ENCODE data around the gene EPB41.

EPB41 gene

DNA sequence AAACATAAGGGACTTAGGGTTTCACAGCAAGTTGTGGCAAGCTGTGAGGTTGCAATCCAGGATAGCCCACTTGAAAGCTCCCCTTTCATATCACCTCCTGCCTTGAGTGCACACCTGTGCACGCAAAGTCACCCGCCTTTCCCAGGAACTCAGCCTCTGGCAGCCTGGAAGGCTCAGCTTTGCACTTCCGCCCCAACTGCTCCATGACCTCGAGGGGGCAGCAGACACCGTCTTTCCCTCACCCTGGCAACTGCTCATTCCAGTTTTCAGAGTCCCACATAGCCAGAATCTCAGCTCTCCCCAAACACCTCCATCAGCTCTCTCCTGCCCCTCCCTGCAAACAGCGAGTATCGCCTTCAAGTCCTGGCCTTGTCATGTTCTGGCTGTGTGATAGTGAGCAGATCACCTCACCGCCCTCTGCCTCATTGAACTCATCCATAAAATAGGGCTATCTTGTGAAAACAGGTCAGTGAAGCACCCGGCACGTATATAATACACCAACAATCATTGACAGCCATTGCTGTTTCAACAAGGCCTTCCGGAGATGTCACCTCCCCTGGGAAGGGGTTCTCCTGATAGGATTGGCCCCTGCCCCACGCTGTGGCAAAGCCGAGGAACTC, 32.2 kb upstream of the EPB41 start (continued):
- TF ChIP-seq ZNF140 (tag by site-specific recombination; IDR thresholded peaks at IDR 0.05) (no peak), ZNF341 (tag by site-specific recombination; IDR thresholded peaks at IDR 0.05; ENCODE audit: low read depth) (peak; percentile 91), MYNN (tag by site-specific recombination; IDR thresholded peaks at IDR 0.05; ENCODE audit: borderline replicate concordance) (no peak), ZNF221 (tag by site-specific recombination; IDR thresholded peaks at IDR 0.05; ENCODE audit: borderline replicate concordance) (no peak), ZNF214 (tag by site-specific recombination; IDR thresholded peaks at IDR 0.05; ENCODE audit: borderline replicate concordance) (no peak), ZNF600 (tag by site-specific recombination; IDR thresholded peaks at IDR 0.05) (peak; percentile 93), ZNF133 (tag by site-specific recombination; IDR thresholded peaks at IDR 0.05) (no peak), ZNF274 (IDR thresholded peaks at IDR 0.05; ENCODE audit: low read length) (no peak), ZNF274 (tag by site-specific recombination; IDR thresholded peaks at IDR 0.05; ENCODE audit: borderline replicate concordance) (no peak), ZNF223 (tag by site-specific recombination; IDR thresholded peaks at IDR 0.05) (no peak), ZNF561 (tag by site-specific recombination; IDR thresholded peaks at IDR 0.05; ENCODE audit: borderline replicate concordance) (no peak), ZNF324 (tag by site-specific recombination; IDR thresholded peaks at IDR 0.05) (peak; percentile 39; the same call in 1 of the 2 replicates), ZNF433 (tag by site-specific recombination; IDR thresholded peaks at IDR 0.05; ENCODE audit: low read depth) (no peak), ZNF529 (tag by site-specific recombination; IDR thresholded peaks at IDR 0.05; ENCODE audit: insufficient replicate concordance) (no peak), ZNF624 (tag by site-specific recombination; IDR thresholded peaks at IDR 0.05) (no peak), SP2 (tag by site-specific recombination; IDR thresholded peaks at IDR 0.05) (0 out of 2 replicates have a peak, but pooled peaks have one; percentile 4), KLF7 (tag by site-specific recombination; IDR thresholded peaks at IDR 0.05; ENCODE audit: borderline replicate concordance) (peak; percentile 28; the same call in 1 of the 2 replicates), ZNF157 (tag by site-specific recombination; IDR thresholded peaks at IDR 0.05) (no peak), ZNF629 (tag by site-specific recombination; IDR thresholded peaks at IDR 0.05) (peak; percentile 60), BCL11A (tag by site-specific recombination; IDR thresholded peaks at IDR 0.05; ENCODE audit: low read depth) (no peak), ZNF146 (tag by site-specific recombination; IDR thresholded peaks at IDR 0.05) (no peak), KLF16 (tag by site-specific recombination; IDR thresholded peaks at IDR 0.05) (no peak), GLIS2 (tag by site-specific recombination; IDR thresholded peaks at IDR 0.05) (no peak), OVOL3 (tag by site-specific recombination; IDR thresholded peaks at IDR 0.05) (no peak)
- TF ChIP-seq, protein P1, sequence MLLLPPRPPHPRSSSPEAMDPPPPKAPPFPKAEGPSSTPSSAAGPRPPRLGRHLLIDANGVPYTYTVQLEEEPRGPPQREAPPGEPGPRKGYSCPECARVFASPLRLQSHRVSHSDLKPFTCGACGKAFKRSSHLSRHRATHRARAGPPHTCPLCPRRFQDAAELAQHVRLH (tag by site-specific recombination; IDR thresholded peaks at IDR 0.05) = no peak; the same call in 1 of the 2 replicates
- TF ChIP-seq, protein P2, sequence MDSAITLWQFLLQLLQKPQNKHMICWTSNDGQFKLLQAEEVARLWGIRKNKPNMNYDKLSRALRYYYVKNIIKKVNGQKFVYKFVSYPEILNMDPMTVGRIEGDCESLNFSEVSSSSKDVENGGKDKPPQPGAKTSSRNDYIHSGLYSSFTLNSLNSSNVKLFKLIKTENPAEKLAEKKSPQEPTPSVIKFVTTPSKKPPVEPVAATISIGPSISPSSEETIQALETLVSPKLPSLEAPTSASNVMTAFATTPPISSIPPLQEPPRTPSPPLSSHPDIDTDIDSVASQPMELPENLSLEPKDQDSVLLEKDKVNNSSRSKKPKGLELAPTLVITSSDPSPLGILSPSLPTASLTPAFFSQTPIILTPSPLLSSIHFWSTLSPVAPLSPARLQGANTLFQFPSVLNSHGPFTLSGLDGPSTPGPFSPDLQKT (IDR thresholded peaks at IDR 0.05; ENCODE audit: borderline replicate concordance, low read depth, low read length) = no peak
- TF ChIP-seq, protein P3, sequence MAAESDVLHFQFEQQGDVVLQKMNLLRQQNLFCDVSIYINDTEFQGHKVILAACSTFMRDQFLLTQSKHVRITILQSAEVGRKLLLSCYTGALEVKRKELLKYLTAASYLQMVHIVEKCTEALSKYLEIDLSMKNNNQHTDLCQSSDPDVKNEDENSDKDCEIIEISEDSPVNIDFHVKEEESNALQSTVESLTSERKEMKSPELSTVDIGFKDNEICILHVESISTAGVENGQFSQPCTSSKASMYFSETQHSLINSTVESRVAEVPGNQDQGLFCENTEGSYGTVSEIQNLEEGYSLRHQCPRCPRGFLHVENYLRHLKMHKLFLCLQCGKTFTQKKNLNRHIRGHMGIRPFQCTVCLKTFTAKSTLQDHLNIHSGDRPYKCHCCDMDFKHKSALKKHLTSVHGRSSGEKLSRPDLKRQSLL (tag by site-specific recombination; IDR thresholded peaks at IDR 0.05) = no peak
- TF ChIP-seq, protein P4, sequence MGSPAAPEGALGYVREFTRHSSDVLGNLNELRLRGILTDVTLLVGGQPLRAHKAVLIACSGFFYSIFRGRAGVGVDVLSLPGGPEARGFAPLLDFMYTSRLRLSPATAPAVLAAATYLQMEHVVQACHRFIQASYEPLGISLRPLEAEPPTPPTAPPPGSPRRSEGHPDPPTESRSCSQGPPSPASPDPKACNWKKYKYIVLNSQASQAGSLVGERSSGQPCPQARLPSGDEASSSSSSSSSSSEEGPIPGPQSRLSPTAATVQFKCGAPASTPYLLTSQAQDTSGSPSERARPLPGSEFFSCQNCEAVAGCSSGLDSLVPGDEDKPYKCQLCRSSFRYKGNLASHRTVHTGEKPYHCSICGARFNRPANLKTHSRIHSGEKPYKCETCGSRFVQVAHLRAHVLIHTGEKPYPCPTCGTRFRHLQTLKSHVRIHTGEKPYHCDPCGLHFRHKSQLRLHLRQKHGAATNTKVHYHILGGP (tag by site-specific recombination; IDR thresholded peaks at IDR 0.05) = no peak
- TF ChIP-seq, protein P5, sequence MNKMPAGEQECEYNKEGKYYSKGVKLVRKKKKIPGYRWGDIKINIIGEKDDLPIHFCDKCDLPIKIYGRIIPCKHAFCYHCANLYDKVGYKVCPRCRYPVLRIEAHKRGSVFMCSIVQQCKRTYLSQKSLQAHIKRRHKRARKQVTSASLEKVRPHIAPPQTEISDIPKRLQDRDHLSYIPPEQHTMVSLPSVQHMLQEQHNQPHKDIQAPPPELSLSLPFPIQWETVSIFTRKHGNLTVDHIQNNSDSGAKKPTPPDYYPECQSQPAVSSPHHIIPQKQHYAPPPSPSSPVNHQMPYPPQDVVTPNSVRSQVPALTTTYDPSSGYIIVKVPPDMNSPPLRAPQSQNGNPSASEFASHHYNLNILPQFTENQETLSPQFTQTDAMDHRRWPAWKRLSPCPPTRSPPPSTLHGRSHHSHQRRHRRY (tag by site-specific recombination; IDR thresholded peaks at IDR 0.05) = no peak
